ENCODE results near the gene TMEM269.

Gene TMEM269

GRCh38 chr1:42753070-42753469 lies 31.7 kb upstream of the TMEM269 start:
- H2AFZ ChIP-seq (ENCODE audit: low read depth, low read length), result no peak overlapping the region
- peaks cover 80% of the 10 kb centered on the region for H3K36me3 ChIP-seq (ENCODE audit: insufficient read depth, low read length)
- H3K4me3 ChIP-seq (ENCODE audit: low read length), result no peak overlapping the region
- no peaks in the 10 kb centered on the region for H3K4me1 ChIP-seq (ENCODE audit: insufficient read depth, low read length)
- H3K9me3 ChIP-seq (ENCODE audit: low read length), result peaks cover 12% of the 10 kb centered on the region
- no peaks in the 10 kb centered on the region for H3K27me3 ChIP-seq (ENCODE audit: insufficient read depth, low read length)

GRCh38 chr1:42756956-42757891 lies 27.6 kb upstream of the TMEM269 start:
- H3K36me3 ChIP-seq (ENCODE audit: insufficient read depth, low read length), result peaks cover 66% of the 10 kb centered on the region
- H3K9me3 ChIP-seq (ENCODE audit: low read length), result peaks cover 1% of the 10 kb centered on the region
- no peak overlapping the region for H2AFZ ChIP-seq (ENCODE audit: low read depth, low read length)
- H3K27me3 ChIP-seq (ENCODE audit: insufficient read depth, low read length), result no peaks in the 10 kb centered on the region
- no peaks in the 10 kb centered on the region for H3K4me1 ChIP-seq (ENCODE audit: insufficient read depth, low read length)
- H3K4me3 ChIP-seq (ENCODE audit: low read length), result no peak overlapping the region

GRCh38 chr1:42757892-42758275 lies 26.9 kb upstream of the TMEM269 start:
- Histone ChIP-seq H3K4me1 (ENCODE audit: insufficient read depth, low read length) (no peaks in the 10 kb centered on the region), H3K27me3 (ENCODE audit: insufficient read depth, low read length) (no peaks in the 10 kb centered on the region), H2AFZ (ENCODE audit: low read depth, low read length) (no peak overlapping the region), H3K36me3 (ENCODE audit: insufficient read depth, low read length) (peaks cover 60% of the 10 kb centered on the region), H3K4me3 (ENCODE audit: low read length) (no peak overlapping the region), H3K9me3 (ENCODE audit: low read length) (no peaks in the 10 kb centered on the region)

DNA sequence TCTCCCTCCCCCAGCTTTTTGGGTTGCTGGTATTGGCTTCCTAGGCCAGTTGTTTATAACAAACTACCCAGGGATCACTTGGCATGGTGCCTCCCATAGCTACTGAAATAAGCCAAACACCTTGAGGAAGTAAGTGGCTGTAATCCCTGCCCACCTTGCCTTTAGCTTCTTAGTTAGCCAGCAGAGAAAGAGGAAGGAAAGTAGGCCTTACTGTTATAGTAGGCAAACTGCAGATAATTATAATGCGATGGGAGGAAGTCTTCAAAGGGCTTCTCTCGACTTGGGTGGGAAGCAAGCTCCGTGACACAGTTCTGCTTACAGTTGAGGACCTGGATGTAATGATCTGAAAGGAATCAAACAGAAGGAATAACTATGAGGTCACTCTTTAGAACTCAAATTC lies 26.1 kb upstream of the TMEM269 start:
- H3K4me3 ChIP-seq (ENCODE audit: low read length), result no peak overlapping the region
- peaks cover 54% of the 10 kb centered on the region for H3K36me3 ChIP-seq (ENCODE audit: insufficient read depth, low read length)
- no peak overlapping the region for H2AFZ ChIP-seq (ENCODE audit: low read depth, low read length)

DNA sequence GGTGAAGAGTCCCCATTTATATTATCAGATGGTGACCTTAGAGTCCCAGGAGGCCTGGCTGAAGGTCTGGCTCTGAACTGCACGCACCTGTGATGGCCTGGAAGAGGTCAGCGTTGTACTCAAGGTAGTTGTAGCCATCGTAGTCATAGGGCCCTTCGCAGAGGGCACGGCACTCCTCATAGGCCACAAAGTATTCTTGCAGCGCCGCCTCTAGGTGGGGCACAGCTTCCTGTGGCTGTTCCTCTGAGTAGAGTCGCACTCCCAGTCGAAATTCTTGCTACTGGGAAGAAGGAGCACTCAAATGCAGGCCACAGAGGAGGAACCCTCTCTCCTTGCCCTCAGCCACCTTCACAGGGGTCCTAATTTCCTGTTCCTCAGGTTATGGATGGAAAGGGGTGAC lies 25.7 kb upstream of the TMEM269 start:
- no peaks in the 10 kb centered on the region for H3K27me3 ChIP-seq (ENCODE audit: insufficient read depth, low read length)
- peaks cover 50% of the 10 kb centered on the region for H3K36me3 ChIP-seq (ENCODE audit: insufficient read depth, low read length)
- H3K4me1 ChIP-seq (ENCODE audit: insufficient read depth, low read length), result no peaks in the 10 kb centered on the region
- H2AFZ ChIP-seq (ENCODE audit: low read depth, low read length), result no peak overlapping the region
- no peaks in the 10 kb centered on the region for H3K9me3 ChIP-seq (ENCODE audit: low read length)
- no peak overlapping the region for H3K4me3 ChIP-seq (ENCODE audit: low read length)

More for the DNA sequence above, 26.1 kb upstream of the TMEM269 start:
- no peaks in the 10 kb centered on the region for H3K4me1 ChIP-seq (ENCODE audit: insufficient read depth, low read length)
- no peaks in the 10 kb centered on the region for H3K9me3 ChIP-seq (ENCODE audit: low read length)
- H3K27me3 ChIP-seq (ENCODE audit: insufficient read depth, low read length), result no peaks in the 10 kb centered on the region

GRCh38 chr1:42761567-42761966 lies 23.2 kb upstream of the TMEM269 start:
- H3K4me3 ChIP-seq (ENCODE audit: low read length), result no peak overlapping the region
- peaks cover 8% of the 10 kb centered on the region for H3K4me1 ChIP-seq (ENCODE audit: insufficient read depth, low read length)
- H2AFZ ChIP-seq (ENCODE audit: low read depth, low read length), result no peak overlapping the region
- no peaks in the 10 kb centered on the region for H3K9me3 ChIP-seq (ENCODE audit: low read length)
- peaks cover 25% of the 10 kb centered on the region for H3K36me3 ChIP-seq (ENCODE audit: insufficient read depth, low read length)
- H3K27me3 ChIP-seq (ENCODE audit: insufficient read depth, low read length), result no peaks in the 10 kb centered on the region

- Histone ChIP-seq H2AFZ (ENCODE audit: low read depth, low read length) (no peak overlapping the region), H3K36me3 (ENCODE audit: insufficient read depth, low read length) (peaks cover 23% of the 10 kb centered on the region), H3K27me3 (ENCODE audit: insufficient read depth, low read length) (no peaks in the 10 kb centered on the region), H3K4me1 (ENCODE audit: insufficient read depth, low read length) (peaks cover 8% of the 10 kb centered on the region), H3K4me3 (ENCODE audit: low read length) (no peak overlapping the region), H3K9me3 (ENCODE audit: low read length) (no peaks in the 10 kb centered on the region)
Observed at GRCh38 chr1:42762269-42762668, 22.5 kb upstream of the TMEM269 start.

GRCh38 chr1:42765269-42765668 lies 19.5 kb upstream of the TMEM269 start:
- H3K9me3 ChIP-seq (ENCODE audit: low read length), result no peaks in the 10 kb centered on the region
- peak overlapping the region; percentile 34 for H2AFZ ChIP-seq (ENCODE audit: low read depth, low read length)
- H3K4me1 ChIP-seq (ENCODE audit: insufficient read depth, low read length), result peaks cover 16% of the 10 kb centered on the region
- H3K27me3 ChIP-seq (ENCODE audit: insufficient read depth, low read length), result no peaks in the 10 kb centered on the region
- H3K36me3 ChIP-seq (ENCODE audit: insufficient read depth, low read length), result peaks cover 2% of the 10 kb centered on the region
- H3K4me3 ChIP-seq (ENCODE audit: low read length), result peak overlapping the region; percentile 66

GRCh38 chr1:42765832-42766740 lies 18.7 kb upstream of the TMEM269 start:
- Histone ChIP-seq H3K4me3 (ENCODE audit: low read length) (peak overlapping the region; percentile 66), H3K36me3 (ENCODE audit: insufficient read depth, low read length) (peaks cover 2% of the 10 kb centered on the region), H3K4me1 (ENCODE audit: insufficient read depth, low read length) (peaks cover 16% of the 10 kb centered on the region), H3K9me3 (ENCODE audit: low read length) (no peaks in the 10 kb centered on the region), H3K27me3 (ENCODE audit: insufficient read depth, low read length) (no peaks in the 10 kb centered on the region), H2AFZ (ENCODE audit: low read depth, low read length) (peak overlapping the region; percentile 34)

DNA sequence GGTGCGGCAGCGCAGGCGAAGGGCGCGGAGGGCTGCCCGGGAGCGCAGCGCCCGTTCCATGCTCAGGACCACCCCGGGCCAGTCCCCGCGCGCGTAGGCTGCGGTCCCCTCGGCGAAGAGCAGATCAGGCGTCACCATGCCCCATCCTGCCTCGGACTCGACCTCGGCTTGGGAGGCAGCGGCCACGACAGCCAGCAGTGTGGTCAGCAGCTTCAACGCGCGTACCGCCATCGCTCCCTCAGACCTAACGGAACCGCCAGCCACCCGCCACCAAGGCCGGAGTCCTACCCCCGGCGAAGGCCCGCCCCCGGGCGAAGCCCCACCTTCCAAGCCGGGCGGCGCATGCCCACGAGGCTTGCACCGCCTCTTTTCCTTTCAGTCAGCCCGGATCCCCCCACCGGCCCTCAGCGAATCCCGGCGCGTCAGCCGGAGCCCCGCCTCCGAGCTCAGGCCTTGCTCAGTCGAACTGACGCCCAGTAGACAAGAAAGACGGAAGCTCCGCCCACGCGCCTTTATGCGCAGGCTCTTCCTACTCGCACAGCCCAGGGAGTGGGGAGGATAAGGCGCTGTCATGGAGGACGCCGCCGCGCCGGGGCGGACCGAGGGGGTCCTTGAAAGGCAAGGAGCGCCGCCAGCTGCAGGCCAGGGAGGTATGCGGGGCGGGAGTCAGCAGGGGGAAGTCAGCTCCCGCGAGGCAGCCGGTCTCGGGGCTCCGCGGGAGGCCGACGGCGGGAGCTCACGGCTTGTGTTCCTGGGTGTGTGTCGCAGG lies 17.9 kb upstream of the TMEM269 start, which contains the start of the genes C1orf50 and P3H1:
Gene C1orf50, plus strand, starts transcription at position 509 of the 769 bp plus-strand sequence. Its CDS starts 63 bp downstream, at position 572.
Gene P3H1, minus strand, starts transcription at position 288 of the 769 bp plus-strand sequence. Its CDS starts 57 bp downstream, at position 231.
- Histone ChIP-seq H3K9me3 (ENCODE audit: low read length) (no peaks in the 10 kb centered on the region), H3K27me3 (ENCODE audit: insufficient read depth, low read length) (no peaks in the 10 kb centered on the region), H2AFZ (ENCODE audit: low read depth, low read length) (peak within 1 kb of the TSS; percentile 60), H3K4me3 (ENCODE audit: low read length) (peak within 1 kb of the TSS; percentile 66), H3K4me1 (ENCODE audit: insufficient read depth, low read length) (peaks cover 16% of the 10 kb centered on the region), H3K36me3 (ENCODE audit: insufficient read depth, low read length) (peaks cover 2% of the 10 kb centered on the region)

DNA sequence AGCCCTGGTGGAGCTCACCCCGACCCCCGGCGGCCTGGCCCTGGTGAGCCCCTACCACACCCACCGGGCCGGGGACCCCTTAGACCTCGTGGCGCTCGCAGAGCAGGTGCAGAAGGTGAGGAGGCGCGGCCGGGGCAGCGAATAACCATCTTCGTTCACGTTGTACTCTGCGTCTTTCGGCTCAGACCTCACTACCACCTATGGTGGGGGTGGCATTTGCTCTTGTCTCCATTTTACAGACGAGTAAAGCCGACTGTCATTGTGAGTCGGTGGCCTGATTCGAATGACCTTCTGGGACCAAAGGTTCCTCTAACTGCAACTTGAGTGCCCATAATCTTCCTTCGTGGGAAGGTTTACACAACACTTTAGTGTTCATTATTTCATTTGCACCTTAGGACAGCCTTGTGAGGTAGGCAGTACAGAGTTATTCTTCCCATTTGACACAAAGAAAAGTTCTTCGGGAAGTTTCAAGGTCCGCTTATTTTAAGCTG lies 17.2 kb upstream of the TMEM269 start:
- Histone ChIP-seq H3K4me3 (ENCODE audit: low read length) (peak overlapping the region; percentile 66), H3K27me3 (ENCODE audit: insufficient read depth, low read length) (no peaks in the 10 kb centered on the region), H3K4me1 (ENCODE audit: insufficient read depth, low read length) (peaks cover 16% of the 10 kb centered on the region), H2AFZ (ENCODE audit: low read depth, low read length) (peak overlapping the region; percentile 60), H3K36me3 (ENCODE audit: insufficient read depth, low read length) (peaks cover 7% of the 10 kb centered on the region), H3K9me3 (ENCODE audit: low read length) (no peaks in the 10 kb centered on the region)

DNA sequence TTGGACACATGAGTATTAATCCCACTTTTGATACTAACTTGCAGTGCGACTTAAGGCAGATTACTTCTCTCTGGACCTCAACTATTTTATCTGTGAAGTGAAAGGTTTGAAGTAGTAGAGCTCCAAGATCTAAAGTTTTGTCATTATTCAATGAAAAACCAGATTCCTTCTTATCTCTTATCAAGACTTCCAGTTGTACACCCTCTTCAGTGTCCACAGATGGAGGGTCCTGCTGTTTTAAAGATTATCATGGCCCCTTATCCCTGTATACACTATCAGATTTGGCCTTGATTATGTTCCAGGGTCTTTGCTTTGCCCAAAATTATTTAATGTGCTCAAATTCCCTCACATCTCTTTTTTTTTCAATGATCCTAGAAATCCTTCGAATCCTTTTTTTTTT lies 16.6 kb upstream of the TMEM269 start:
- H3K36me3 ChIP-seq (ENCODE audit: insufficient read depth, low read length), result peaks cover 13% of the 10 kb centered on the region
- H3K27me3 ChIP-seq (ENCODE audit: insufficient read depth, low read length), result no peaks in the 10 kb centered on the region
- H3K4me3 ChIP-seq (ENCODE audit: low read length), result peak overlapping the region; percentile 66
- H3K9me3 ChIP-seq (ENCODE audit: low read length), result no peaks in the 10 kb centered on the region
- peaks cover 16% of the 10 kb centered on the region for H3K4me1 ChIP-seq (ENCODE audit: insufficient read depth, low read length)
- H2AFZ ChIP-seq (ENCODE audit: low read depth, low read length), result no peak overlapping the region
